Nephron (organoid): ENCODE data around the gene DEPP1.

Experiments
- H3K27ac Mint-ChIP-seq, 3 experiments: 2 replicates each; pipeline ENCODE4 v1.8.0; 2020; ENCODE audit warnings: mixed read lengths in 3 of 3, mild to moderate bottlenecking in 2 of 3, moderate library complexity in 1 of 3
- H3K27me3 Mint-ChIP-seq: 2 replicates; pipeline ENCODE4 v1.8.0; 2021; ENCODE audit warnings: low read depth, mild to moderate bottlenecking, moderate library complexity, mixed read lengths
- H3K36me3 Mint-ChIP-seq: 2 replicates; pipeline ENCODE4 v1.8.0; 2020; ENCODE audit warnings: low read depth, mixed read lengths
- H3K4me1 Mint-ChIP-seq: 2 replicates; pipeline ENCODE4 v1.8.0; 2020; ENCODE audit warnings: mixed read lengths
- H3K4me3 Mint-ChIP-seq, 3 experiments: 2 replicates each; pipeline ENCODE4 v1.8.0; 2020; ENCODE audit warnings: mild to moderate bottlenecking in 3 of 3, mixed read lengths in 3 of 3, moderate library complexity in 2 of 3
- H3K9me3 Mint-ChIP-seq: 2 replicates; pipeline ENCODE4 v1.8.0; 2020; ENCODE audit warnings: mixed read lengths
- TF ChIP-seq, protein P1 (sequence below), 3 experiments: fragments of 200-600 bp; sonication (generic); IDR thresholded peaks; one replicate each; pipeline ENCODE4 v1.5.0; 2021; ENCODE audit warnings: antibody characterized with exemption in 3 of 3; ENCODE audit not compliant: unreplicated experiment in 3 of 3

Gene DEPP1

DNA sequence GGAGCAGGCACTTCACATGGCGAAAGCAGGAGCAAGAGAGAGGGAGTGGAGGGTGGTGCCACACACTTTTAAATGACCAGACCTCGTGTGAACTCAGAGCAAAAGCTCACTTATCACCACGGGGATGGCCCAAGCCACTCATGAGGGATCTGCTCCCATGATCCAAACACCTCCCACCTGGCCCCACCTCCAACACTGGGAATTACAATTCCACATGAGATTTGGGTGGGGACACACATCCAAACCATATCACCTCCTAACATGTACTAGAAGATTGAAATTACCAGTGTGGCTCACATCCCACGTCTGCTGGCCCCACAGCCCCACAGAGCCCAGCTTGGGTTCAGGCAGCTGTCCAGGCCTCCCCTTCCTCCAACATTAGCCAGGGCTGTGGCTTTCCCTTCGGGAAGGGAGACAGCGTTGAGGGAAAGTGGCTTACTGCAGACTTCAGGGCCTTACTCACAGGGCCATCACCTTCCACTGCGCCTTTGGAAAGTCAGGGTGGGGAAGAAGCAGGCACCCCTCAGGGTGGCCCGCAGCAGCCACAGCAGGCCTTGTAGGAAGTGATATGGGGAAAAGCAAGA lies 7.7 kb downstream of the DEPP1 start:
- H3K9me3 Mint-ChIP-seq: no peaks in the 10 kb centered on the region
- no peak overlapping the region for H3K27ac Mint-ChIP-seq
- TF ChIP-seq, protein P1, sequence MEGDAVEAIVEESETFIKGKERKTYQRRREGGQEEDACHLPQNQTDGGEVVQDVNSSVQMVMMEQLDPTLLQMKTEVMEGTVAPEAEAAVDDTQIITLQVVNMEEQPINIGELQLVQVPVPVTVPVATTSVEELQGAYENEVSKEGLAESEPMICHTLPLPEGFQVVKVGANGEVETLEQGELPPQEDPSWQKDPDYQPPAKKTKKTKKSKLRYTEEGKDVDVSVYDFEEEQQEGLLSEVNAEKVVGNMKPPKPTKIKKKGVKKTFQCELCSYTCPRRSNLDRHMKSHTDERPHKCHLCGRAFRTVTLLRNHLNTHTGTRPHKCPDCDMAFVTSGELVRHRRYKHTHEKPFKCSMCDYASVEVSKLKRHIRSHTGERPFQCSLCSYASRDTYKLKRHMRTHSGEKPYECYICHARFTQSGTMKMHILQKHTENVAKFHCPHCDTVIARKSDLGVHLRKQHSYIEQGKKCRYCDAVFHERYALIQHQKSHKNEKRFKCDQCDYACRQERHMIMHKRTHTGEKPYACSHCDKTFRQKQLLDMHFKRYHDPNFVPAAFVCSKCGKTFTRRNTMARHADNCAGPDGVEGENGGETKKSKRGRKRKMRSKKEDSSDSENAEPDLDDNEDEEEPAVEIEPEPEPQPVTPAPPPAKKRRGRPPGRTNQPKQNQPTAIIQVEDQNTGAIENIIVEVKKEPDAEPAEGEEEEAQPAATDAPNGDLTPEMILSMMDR (IDR thresholded peaks at IDR 0.05; ENCODE audit: unreplicated experiment in 3 of 3): no peak
- no peaks in the 10 kb centered on the region for H3K27me3 Mint-ChIP-seq
- no peak overlapping the region for H3K4me3 Mint-ChIP-seq
- peaks cover 34% of the 10 kb centered on the region for H3K36me3 Mint-ChIP-seq
- H3K4me1 Mint-ChIP-seq: peaks cover 59% of the 10 kb centered on the region

DNA sequence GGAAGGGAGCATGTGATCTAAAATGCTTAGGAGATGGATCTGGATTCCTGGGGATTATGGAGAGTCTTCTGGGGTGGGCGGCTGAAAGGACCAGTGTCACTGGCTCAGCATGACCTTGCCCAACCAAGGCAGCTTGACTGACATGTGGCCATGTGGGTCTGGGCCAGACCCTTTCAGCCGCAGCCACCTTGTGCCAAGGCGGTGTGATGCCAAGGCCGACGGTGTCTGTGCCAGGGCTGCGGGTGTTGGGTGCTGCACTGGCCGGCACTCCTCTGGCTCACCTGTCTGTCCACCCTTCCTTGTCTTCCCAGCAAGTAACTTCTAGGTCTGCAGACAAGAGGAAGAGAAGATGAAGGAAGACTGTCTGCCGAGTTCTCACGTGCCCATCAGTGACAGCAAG lies 8.8 kb downstream of the DEPP1 start:
- no peaks in the 10 kb centered on the region for H3K27me3 Mint-ChIP-seq
- H3K9me3 Mint-ChIP-seq: no peaks in the 10 kb centered on the region
- H3K4me3 Mint-ChIP-seq: no peak overlapping the region
- TF ChIP-seq, protein P1 (IDR thresholded peaks at IDR 0.05; ENCODE audit: unreplicated experiment in 3 of 3): no peak
- peaks cover 34% of the 10 kb centered on the region for H3K36me3 Mint-ChIP-seq
- H3K4me1 Mint-ChIP-seq: peaks cover 65% of the 10 kb centered on the region
- no peak overlapping the region for H3K27ac Mint-ChIP-seq

DNA sequence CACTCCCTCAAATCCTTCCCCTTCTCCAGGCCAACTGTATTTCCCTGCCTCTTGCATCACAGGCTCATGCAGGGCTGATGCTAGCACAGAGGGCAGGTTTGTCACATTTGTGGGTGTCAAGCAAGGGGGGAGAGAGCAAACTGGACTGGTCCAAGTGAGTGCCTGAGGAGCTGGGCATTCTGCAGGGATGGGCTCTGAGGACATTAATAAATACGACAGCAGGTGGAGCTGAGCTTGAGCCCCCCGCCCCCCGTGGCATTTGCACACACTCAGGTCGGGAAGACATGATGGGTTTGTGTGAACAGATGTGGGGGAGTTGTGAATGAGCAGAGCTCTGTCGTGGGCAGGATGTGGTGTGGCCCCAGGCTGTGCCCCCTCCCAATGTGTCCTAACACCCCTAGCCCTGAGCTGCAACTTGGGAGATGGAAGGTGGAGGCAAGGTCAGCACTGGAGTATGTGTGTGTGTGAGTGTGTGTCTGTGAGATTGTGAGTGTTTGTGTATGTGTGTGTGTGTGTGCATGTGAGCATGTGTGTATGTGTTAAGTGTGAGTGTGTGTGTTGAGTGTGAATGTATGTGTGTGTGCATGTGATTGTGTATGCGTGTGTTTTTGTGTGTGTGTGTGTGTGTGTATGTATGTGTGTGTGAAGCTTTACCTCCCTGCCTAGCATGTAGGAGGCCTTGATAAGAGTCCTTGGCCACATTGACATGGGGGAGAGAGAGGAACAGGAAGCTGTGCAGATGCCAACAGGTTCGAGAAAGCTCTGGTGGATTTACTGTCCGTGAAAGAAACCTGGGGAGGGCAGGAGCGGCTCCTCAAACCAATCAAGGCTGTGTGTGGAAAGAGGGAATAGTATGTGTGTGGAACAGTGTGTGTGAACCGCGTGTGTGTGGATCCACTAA lies 9.9 kb downstream of the DEPP1 start:
- H3K4me3 Mint-ChIP-seq: peak overlapping the region in 1 of 3 experiments; percentile 0

DNA sequence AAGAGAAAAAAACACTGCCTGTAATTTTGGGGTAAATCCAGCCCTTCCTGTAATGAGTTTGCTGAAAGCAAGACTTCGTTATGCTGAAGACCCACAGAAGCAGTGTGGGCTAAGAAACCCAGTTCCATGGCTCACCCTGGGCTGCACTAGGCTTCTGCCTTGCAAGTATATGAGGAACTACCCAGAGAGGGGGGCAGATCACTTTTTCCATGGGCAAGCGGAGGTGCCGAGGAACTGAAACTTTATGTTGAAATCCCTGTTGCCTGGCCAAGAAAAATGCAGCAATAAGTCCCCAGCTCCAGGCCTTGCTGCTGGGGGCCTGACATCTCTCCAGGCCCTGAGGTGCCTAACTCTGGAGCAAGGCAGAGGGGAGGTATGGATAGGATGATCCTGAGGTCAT lies 10.5 kb downstream of the DEPP1 start:
- Mint-ChIP-seq H3K4me1 (peaks cover 76% of the 10 kb centered on the region), H3K9me3 (no peaks in the 10 kb centered on the region), H3K27me3 (no peaks in the 10 kb centered on the region), H3K27ac (peak overlapping the region; percentile 63 to 91 (median 83)), H3K4me3 (peak overlapping the region in 1 of 3 experiments; percentile 16), H3K36me3 (peaks cover 34% of the 10 kb centered on the region)
- TF ChIP-seq, protein P1 (IDR thresholded peaks at IDR 0.05; ENCODE audit: unreplicated experiment in 3 of 3): no peak

More for the DNA sequence above, 9.9 kb downstream of the DEPP1 start:
- Mint-ChIP-seq H3K36me3 (peaks cover 34% of the 10 kb centered on the region), H3K27ac (peak overlapping the region; percentile 63 to 91 (median 83)), H3K27me3 (no peaks in the 10 kb centered on the region), H3K4me1 (peaks cover 76% of the 10 kb centered on the region), H3K9me3 (no peaks in the 10 kb centered on the region)
- TF ChIP-seq, protein P1 (IDR thresholded peaks at IDR 0.05; ENCODE audit: unreplicated experiment in 3 of 3): no peak

DNA sequence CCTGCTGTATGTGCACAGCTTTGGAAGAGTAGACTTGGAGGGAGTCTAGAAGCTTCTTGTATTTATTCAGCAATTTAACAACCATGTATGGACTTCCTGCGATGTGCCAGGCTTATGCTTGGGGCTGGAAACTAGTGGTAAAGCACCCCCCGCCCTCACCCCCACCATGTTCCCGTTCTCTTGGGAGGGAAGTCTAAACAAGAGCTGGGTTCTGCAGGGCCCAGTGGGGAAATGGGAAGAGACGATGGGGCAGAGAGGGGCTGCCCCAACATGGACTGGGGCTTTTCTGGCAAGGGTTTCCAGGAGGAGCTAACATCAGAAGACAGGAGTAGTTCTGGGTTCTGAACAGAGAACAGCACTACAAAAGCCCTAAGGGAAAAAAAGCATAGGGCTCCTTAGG lies 11.0 kb downstream of the DEPP1 start:
- H3K27ac Mint-ChIP-seq: peak overlapping the region; percentile 63 to 91 (median 83)
- H3K36me3 Mint-ChIP-seq: peaks cover 32% of the 10 kb centered on the region
- TF ChIP-seq, protein P1 (IDR thresholded peaks at IDR 0.05; ENCODE audit: unreplicated experiment in 3 of 3): no peak

More for the DNA sequence above, 11.0 kb downstream of the DEPP1 start:
- no peaks in the 10 kb centered on the region for H3K9me3 Mint-ChIP-seq
- peak overlapping the region in 1 of 3 experiments; percentile 47 for H3K4me3 Mint-ChIP-seq
- no peaks in the 10 kb centered on the region for H3K27me3 Mint-ChIP-seq
- H3K4me1 Mint-ChIP-seq: peaks cover 77% of the 10 kb centered on the region
